DND-41 (cell line): Measurements from ENCODE around the gene DENND1A.

Experiments
- ATAC-seq: fragments of 200-7000 bp; cut with Tn5 transposase; 3 replicates; pipeline ENCODE4 v1.9.1; 2021; ENCODE audit warnings: low read depth; ENCODE audit not compliant: insufficient read depth
- DNase-seq: peaks from one replicate; pipeline ENCODE4 v3.0.0-alpha.2; 2020
- H2AFZ ChIP-seq: 2 replicates; pipeline ENCODE4 v1.6.0; 2012; ENCODE audit warnings: low read depth, low read length
- H3K27ac ChIP-seq: 2 replicates; pipeline ENCODE4 v1.5.1; 2012; ENCODE audit warnings: low read length, inconsistent platforms
- H3K27me3 ChIP-seq: fragments of 200-600 bp; sonication (generic); 2 replicates; pipeline ENCODE4 v1.6.0; 2012; ENCODE audit warnings: low read length, mild to moderate bottlenecking, inconsistent platforms; ENCODE audit not compliant: insufficient read depth, poor library complexity
- H3K36me3 ChIP-seq: 2 replicates; pipeline ENCODE4 v1.5.1; 2012; ENCODE audit warnings: low read length, inconsistent platforms; ENCODE audit not compliant: insufficient read depth
- H3K4me1 ChIP-seq: 2 replicates; pipeline ENCODE4 v1.5.1; 2012; ENCODE audit warnings: mild to moderate bottlenecking, low read length; ENCODE audit not compliant: insufficient read depth
- H3K4me2 ChIP-seq: 2 replicates; pipeline ENCODE4 v1.6.0; 2012; ENCODE audit warnings: mild to moderate bottlenecking, moderate library complexity, low read length, inconsistent platforms; ENCODE audit not compliant: insufficient read depth
- H3K4me3 ChIP-seq, 2 experiments: fragments of 200-600 bp in 1 of 2; shearing (Covaris generic) in 1 of 2; 2 replicates each; pipeline ENCODE4 v1.5.1; 2012 to 2016; ENCODE audit warnings: inconsistent platforms in 2 of 2, low read length in 2 of 2, mild to moderate bottlenecking in 2 of 2, low read depth in 1 of 2, moderate library complexity in 1 of 2
- H3K79me2 ChIP-seq: 2 replicates; pipeline ENCODE4 v1.6.0; 2012; ENCODE audit warnings: low read length, inconsistent platforms; ENCODE audit not compliant: insufficient read depth
- H3K9ac ChIP-seq: 2 replicates; pipeline ENCODE4 v1.6.0; 2012; ENCODE audit warnings: low read depth, mild to moderate bottlenecking, inconsistent platforms, low read length, moderate library complexity
- H3K9me3 ChIP-seq: 2 replicates; pipeline ENCODE4 v1.5.1; 2012; ENCODE audit warnings: low read length, moderate library complexity, mild to moderate bottlenecking, inconsistent platforms; ENCODE audit not compliant: insufficient read depth, severe bottlenecking
- H4K20me1 ChIP-seq: 2 replicates; pipeline ENCODE4 v1.6.0; 2012; ENCODE audit warnings: low read length; ENCODE audit not compliant: insufficient read depth
- EZH2 ChIP-seq: IDR thresholded peaks from 3 replicates; pipeline ENCODE4 v1.6.1; 2012; ENCODE audit warnings: borderline replicate concordance, low read depth, mild to moderate bottlenecking, moderate library complexity, low read length, inconsistent platforms; ENCODE audit not compliant: severe bottlenecking
- TF ChIP-seq, protein P1 (sequence below): IDR thresholded peaks from 2 replicates; pipeline ENCODE4 v1.5.1; 2012; ENCODE audit warnings: borderline replicate concordance, low read length, moderate library complexity, mild to moderate bottlenecking; ENCODE audit not compliant: poor library complexity, severe bottlenecking; ENCODE audit errors: extremely low read depth

Gene DENND1A

DNA sequence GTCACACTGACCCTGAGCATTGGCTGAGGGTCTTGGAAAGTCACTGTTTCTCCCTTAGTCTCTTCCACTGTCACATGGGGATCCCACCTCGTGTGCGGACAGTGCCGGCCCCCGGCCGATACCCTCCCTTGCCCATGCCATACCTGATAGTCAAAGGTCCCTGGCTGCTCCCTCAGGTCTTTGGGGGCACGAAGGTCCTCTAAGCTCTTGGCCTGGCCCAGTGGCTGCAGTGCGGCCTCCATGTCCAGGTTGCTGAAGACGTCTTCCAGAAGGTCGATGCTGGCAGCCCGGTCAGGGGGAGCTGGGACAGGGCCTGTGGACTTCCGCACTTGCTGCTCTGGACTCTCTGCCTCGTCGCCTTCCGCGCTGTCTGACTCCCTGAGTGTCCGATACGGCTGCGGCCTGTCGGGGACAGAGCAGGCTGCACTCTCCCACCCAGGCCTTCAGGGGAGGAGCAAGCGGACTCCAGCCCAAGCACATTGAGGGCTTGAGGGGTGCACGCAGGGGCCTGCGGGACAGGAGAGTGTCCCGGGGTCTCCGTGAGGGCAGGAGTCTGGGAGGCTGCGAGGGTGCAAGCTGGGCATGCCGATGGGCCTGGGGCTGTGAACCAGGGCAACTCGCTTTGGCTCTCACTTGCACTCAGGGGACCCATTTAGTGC lies 546.3 kb downstream of the DENND1A start:
- no peak for DNase-seq
- no peaks in the 10 kb centered on the region for H4K20me1 ChIP-seq

DNA sequence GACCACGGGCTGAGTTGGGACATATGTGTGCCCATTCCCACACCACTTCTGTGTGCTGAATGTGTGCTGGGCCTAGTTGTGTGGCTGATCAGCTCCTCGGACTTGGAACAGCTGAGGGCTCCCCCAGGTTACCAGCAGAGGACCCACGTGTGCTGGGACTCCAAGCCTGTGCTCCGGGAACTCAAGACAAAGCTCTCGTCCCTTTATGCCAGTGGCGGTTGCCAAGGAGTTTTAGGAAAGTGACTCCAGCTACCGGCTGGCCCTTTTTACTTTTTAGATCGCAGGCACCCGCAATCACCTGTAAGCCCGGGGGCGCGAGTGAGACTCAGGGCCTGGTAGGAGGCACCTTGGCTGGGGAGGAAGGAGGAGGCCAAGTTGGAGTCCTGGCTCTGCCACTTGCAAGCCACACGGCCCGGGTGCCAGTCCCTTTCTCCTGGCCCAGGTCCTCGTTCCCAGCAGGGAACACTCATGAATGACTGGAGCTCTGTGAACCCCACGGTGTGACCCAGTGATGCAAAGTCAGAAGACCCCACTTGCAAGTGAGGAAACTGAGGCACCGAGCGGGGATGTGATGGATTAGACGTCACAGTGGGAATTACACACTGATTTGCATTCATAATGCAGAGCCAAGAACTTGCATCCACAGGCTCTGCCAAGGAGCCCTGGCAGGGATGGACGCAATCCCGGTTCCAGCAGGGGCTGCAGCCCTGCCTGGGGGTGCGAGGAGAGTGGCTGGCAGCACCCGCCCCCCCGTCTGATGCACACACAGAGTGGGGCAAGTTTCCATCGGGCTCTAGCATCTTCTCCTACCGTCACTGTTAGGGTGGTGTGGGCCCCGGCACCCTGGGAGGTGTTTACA lies 547.0 kb downstream of the DENND1A start:
- H4K20me1 ChIP-seq = no peaks in the 10 kb centered on the region
- H3K4me2 ChIP-seq = no peak overlapping the region
- no peak for DNase-seq
- H2AFZ ChIP-seq = no peak overlapping the region
- H3K9ac ChIP-seq = no peak overlapping the region
- no peaks in the 10 kb centered on the region for H3K9me3 ChIP-seq
- no peaks in the 10 kb centered on the region for H3K79me2 ChIP-seq
- ATAC-seq = no peak
- no peaks in the 10 kb centered on the region for H3K4me1 ChIP-seq
- no peaks in the 10 kb centered on the region for H3K27me3 ChIP-seq
- no peaks in the 10 kb centered on the region for H3K36me3 ChIP-seq
- H3K4me3 ChIP-seq = no peak overlapping the region
- no peak overlapping the region for H3K27ac ChIP-seq
- TF ChIP-seq, protein P1, sequence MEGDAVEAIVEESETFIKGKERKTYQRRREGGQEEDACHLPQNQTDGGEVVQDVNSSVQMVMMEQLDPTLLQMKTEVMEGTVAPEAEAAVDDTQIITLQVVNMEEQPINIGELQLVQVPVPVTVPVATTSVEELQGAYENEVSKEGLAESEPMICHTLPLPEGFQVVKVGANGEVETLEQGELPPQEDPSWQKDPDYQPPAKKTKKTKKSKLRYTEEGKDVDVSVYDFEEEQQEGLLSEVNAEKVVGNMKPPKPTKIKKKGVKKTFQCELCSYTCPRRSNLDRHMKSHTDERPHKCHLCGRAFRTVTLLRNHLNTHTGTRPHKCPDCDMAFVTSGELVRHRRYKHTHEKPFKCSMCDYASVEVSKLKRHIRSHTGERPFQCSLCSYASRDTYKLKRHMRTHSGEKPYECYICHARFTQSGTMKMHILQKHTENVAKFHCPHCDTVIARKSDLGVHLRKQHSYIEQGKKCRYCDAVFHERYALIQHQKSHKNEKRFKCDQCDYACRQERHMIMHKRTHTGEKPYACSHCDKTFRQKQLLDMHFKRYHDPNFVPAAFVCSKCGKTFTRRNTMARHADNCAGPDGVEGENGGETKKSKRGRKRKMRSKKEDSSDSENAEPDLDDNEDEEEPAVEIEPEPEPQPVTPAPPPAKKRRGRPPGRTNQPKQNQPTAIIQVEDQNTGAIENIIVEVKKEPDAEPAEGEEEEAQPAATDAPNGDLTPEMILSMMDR = no peak
- no peak for TF ChIP-seq EZH2

More for the DNA sequence above, 546.3 kb downstream of the DENND1A start:
- Histone ChIP-seq H3K27me3 (no peaks in the 10 kb centered on the region), H3K79me2 (no peaks in the 10 kb centered on the region), H2AFZ (no peak overlapping the region), H3K27ac (no peak overlapping the region), H3K36me3 (no peaks in the 10 kb centered on the region), H3K9ac (no peak overlapping the region), H3K4me1 (no peaks in the 10 kb centered on the region), H3K4me2 (no peak overlapping the region), H3K4me3 (no peak overlapping the region), H3K9me3 (no peaks in the 10 kb centered on the region)
- no peak for ATAC-seq
- TF ChIP-seq, protein P1 = no peak
- TF ChIP-seq EZH2 = no peak

- no peaks in the 10 kb centered on the region for H3K27me3 ChIP-seq
- no peak overlapping the region for H3K4me2 ChIP-seq
- no peak overlapping the region for H3K4me3 ChIP-seq
- no peak overlapping the region for H3K27ac ChIP-seq
- H3K9ac ChIP-seq = no peak overlapping the region
- TF ChIP-seq EZH2 = no peak
- TF ChIP-seq, protein P1 = no peak
- 0 out of 2 replicates have a peak, but pooled peaks cover 4% of the 10 kb centered on the region for H3K4me1 ChIP-seq
- no peak for DNase-seq
- H3K36me3 ChIP-seq = no peaks in the 10 kb centered on the region
- no peak for ATAC-seq
- H3K9me3 ChIP-seq = no peaks in the 10 kb centered on the region
- no peaks in the 10 kb centered on the region for H3K79me2 ChIP-seq
- H4K20me1 ChIP-seq = no peaks in the 10 kb centered on the region
- no peak overlapping the region for H2AFZ ChIP-seq
These were observed 548.8 kb downstream of the DENND1A start for GRCh38 chr9:123380852-123381705.
